Measurements from ENCODE around the gene APC2. TPM values are rescaled to one million over a fixed set of nuclear protein-coding genes. Genes with fewer than 3 reads are reported as not detected.
A peak's percentile ranks its signal among the peaks of the same experiment; 100 is the strongest.
"Not testable (repeated sequence)": the region's sequence is repeated elsewhere in the genome, so short reads cannot be mapped to it uniquely, and the experiment has no call there.

Gene APC2
- total RNA-seq, 1 donor from 2014 or later, result 0.17 TPM

DNA sequence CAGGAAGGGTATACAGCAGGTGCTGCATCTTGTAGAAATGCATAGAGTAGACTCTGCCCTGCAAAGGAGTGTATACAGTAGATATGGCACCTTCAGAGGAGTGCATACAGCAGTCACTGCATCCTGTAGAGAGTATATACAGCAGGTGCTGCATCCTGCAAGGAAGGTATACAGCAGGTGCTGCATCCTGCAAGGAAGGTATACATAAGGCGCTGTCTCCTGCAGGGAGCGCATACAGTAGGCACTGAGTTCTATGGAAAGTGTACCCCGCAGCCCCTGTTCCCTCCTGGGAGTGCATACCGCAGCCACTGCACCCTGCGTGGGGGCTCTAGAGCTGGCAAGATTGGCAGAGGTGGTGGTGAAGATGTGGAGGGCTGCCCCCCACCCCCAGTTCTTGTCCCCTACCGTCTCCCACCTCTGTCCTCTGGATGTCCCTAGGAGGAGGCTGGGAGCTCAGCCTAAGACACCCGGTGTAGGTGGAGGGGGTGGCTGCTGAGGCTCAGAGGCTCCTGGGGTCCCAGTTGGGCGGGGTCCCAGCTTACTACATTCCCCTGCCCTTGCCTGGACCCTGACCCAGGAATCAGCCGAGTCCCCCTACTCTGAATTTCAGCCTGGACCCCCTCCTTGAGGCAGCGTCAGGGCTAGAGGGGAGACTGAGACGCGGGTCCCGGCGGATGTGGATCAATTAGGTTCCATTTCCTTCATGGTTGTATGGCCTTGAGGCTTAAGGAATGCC, 65.2 kb downstream of the APC2 start:
- ATAC-seq, result no peak
- no peak for DNase-seq
- intact Hi-C loops (cut with micrococcal nuclease), result no loop called here

GRCh38 chr19:1516395-1516753, 66.5 kb downstream of the APC2 start:
- intact Hi-C loops (cut with micrococcal nuclease), result no loop called here

DNA sequence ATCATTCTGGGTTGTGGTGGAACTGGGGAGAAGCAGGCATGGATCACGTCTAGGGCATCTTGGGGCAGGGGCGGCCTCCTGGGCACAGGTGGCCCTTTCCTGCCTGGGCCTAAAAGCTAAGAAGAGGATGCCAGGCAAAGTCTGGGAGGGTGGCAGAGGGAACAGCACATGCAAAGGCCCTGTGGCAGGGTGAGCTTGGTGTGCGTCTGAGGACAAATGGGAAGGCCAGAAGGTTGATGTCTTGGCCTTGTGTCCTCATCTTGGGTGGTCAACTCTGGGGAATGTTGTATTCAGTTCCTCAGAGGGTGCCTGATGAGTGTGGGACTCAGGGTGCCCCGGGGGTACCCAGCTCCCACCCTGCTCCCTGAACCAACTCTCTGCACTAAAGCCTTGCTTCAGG, 68.5 kb downstream of the APC2 start:
- no peak for DNase-seq
- ATAC-seq, result no peak
- intact Hi-C loops (cut with micrococcal nuclease), result no loop called here

More at GRCh38 chr19:1516395-1516753, 66.5 kb downstream of the APC2 start:
- ATAC-seq (no peak), DNase-seq (no peak)

DNA sequence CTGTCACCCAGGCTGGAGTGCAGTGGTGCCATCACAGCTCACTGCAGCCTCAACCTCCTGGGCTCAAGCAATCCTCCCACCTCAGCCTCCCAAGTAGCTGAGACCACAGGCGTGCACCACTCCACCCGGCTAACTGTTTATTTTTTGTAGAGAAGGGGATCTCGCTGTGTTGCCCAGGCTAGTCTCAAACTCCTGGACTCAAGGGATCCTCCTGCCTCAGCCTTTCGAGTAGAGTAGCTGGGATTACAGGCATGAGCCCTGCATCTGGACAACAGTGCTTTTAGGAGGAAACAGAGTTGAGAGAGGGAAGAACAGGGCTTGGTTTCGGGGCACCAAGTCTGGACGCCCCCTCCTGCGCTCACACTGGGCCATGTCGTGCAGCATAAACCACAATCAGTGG, 69.9 kb downstream of the APC2 start:
- ATAC-seq; DNase-seq; intact Hi-C loops (cut with micrococcal nuclease): not testable (repeated sequence)

GRCh38 chr19:1520203-1520780, 70.4 kb downstream of the APC2 start:
- ATAC-seq, result no peak
- intact Hi-C loops (cut with micrococcal nuclease), result no loop called here
- DNase-seq, result no peak

GRCh38 chr19:1521636-1522035, 71.7 kb downstream of the APC2 start:
- ATAC-seq (peak; percentile 84), DNase-seq (peak; percentile 59)
- intact Hi-C loops (cut with micrococcal nuclease), result no loop called here

- DNase-seq (no peak), ATAC-seq (peak; percentile 30)
- intact Hi-C loops (cut with micrococcal nuclease), result no loop called here
Measured at GRCh38 chr19:1522061-1522460, 72.1 kb downstream of the APC2 start.

DNA sequence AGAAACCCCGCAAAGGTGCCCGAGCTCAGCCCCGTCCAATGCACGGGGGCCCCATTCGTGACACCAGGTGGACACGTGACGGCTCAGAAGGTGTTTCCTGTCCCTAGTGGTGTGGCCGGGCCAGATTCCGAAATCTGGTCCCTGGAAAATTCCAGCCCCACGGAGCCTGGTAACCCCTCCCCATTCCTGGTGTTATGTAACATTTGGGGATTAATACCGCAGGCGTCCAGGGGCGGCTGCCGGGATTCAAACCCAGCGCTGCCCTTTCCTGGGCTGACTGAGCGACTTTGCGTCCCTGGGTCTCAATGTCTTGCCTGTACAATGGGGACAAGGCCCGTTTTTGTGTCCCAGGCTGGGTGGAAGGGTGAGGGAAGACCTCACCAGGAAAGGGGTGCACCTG, 72.9 kb downstream of the APC2 start:
- ATAC-seq, result no peak
- intact Hi-C loops (cut with micrococcal nuclease), result no loop called here
- no peak for DNase-seq

Other genes starting within 250 kb of the APC2 start
- gene STK11, start 244.3 kb upstream of the APC2 start, total RNA-seq, result 66.2 TPM
- gene CBARP, start 212.1 kb upstream of the APC2 start, total RNA-seq, result 1.2 TPM
- gene ATP5F1D, start 208.4 kb upstream of the APC2 start, total RNA-seq, result 686 TPM
- gene MIDN, start 201.5 kb upstream of the APC2 start, total RNA-seq, result 59.7 TPM
- 248 TPM for gene CIRBP, start 180.8 kb upstream of the APC2 start, total RNA-seq
- 13.1 TPM for gene FAM174C, start 174.6 kb upstream of the APC2 start, total RNA-seq
- not detected for gene EFNA2, start 164.2 kb upstream of the APC2 start, total RNA-seq
- 461 TPM for gene NDUFS7, start 66.2 kb upstream of the APC2 start, total RNA-seq
- gene GAMT, start 48.6 kb upstream of the APC2 start, total RNA-seq, result 92.5 TPM
- 96.7 TPM for gene DAZAP1, start 42.5 kb upstream of the APC2 start, total RNA-seq
- 625 TPM for gene RPS15, start 11.7 kb upstream of the APC2 start, total RNA-seq
- 16.2 TPM for gene C19orf25, start 29.1 kb downstream of the APC2 start, total RNA-seq
- gene PCSK4, start 40.2 kb downstream of the APC2 start, total RNA-seq, result 2.8 TPM
- gene REEP6, start 41.1 kb downstream of the APC2 start, total RNA-seq, result 0.72 TPM
- gene ADAMTSL5, start 62.9 kb downstream of the APC2 start, total RNA-seq, result 20.5 TPM
- not detected for gene PLK5, start 74.0 kb downstream of the APC2 start, total RNA-seq
- 8.0 TPM for gene MEX3D, start 118.2 kb downstream of the APC2 start, total RNA-seq
- gene MBD3, start 142.7 kb downstream of the APC2 start, total RNA-seq, result 59.0 TPM
- 1,120 TPM for gene UQCR11, start 155.3 kb downstream of the APC2 start, total RNA-seq
- gene TCF3, start 202.5 kb downstream of the APC2 start, total RNA-seq, result 20.7 TPM